Measurements from ENCODE around the gene PHF21A. TPM values are rescaled to one million over a fixed set of nuclear protein-coding genes. Genes with fewer than 3 reads are reported as not detected.

The PHF21A gene
- total RNA-seq, 1 donor from 2014 or later = 49.6 TPM

DNA sequence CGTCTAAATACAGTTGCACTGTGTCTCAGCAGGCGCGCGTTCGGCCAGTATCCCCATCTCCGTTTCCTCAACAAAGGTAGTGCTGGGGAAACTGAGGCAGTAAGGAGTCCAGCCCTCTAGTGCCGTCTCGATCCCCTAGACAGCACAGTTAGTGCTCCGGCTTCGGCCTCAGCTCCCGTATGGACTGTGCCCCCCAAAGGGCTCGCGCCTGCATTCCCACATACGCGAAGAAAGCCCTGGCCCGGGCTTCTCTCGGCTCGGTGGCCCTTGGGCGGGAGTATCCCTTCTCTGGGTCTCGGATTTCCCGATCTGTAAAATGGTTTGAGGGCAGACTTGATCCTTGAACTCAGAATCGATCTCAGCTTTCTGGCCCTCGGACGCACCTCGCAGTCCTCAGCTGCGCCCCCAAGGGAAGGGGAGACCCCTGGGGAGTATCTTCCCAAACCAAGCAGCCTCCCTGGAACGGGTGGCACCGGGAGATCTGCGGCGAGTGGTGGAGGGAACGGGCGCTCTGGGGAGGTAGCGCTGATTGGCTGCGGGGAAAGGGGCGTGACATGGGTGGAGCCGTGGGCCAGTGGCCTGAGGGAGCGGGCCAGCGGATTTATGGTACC lies 202.8 kb downstream of the PHF21A start:
- H3K79me2 ChIP-seq (ENCODE audit: low read depth) = peaks cover 19% of the 10 kb centered on the region
- DNase-seq (ENCODE audit: low spot score) = peak; percentile 79
- H3K27me3 Mint-ChIP-seq (ENCODE audit: insufficient read depth, low read depth) = peaks cover 23% of the 10 kb centered on the region
- H3K4me2 ChIP-seq = peak overlapping the region; percentile 96
- no peak overlapping the region for H3K27ac ChIP-seq
- H3K36me3 Mint-ChIP-seq = no peaks in the 10 kb centered on the region
- H3K4me1 ChIP-seq = peaks cover 37% of the 10 kb centered on the region
- peak overlapping the region; percentile 79 for H3K4me3 ChIP-seq
- no peaks in the 10 kb centered on the region for H3K36me3 ChIP-seq
- no peaks in the 10 kb centered on the region for H3K9me3 Mint-ChIP-seq
- peaks cover 18% of the 10 kb centered on the region for H4K20me1 ChIP-seq (ENCODE audit: low read depth)
- peaks cover 9% of the 10 kb centered on the region for H3K27me3 ChIP-seq
- peak overlapping the region; percentile 7 for H3K9ac ChIP-seq
- no peak for TF ChIP-seq EZH2 (IDR thresholded peaks at IDR 0.05)
- no peak for TF ChIP-seq EZH2phosphoT487 (IDR thresholded peaks at IDR 0.05)
- TF ChIP-seq, protein P1, sequence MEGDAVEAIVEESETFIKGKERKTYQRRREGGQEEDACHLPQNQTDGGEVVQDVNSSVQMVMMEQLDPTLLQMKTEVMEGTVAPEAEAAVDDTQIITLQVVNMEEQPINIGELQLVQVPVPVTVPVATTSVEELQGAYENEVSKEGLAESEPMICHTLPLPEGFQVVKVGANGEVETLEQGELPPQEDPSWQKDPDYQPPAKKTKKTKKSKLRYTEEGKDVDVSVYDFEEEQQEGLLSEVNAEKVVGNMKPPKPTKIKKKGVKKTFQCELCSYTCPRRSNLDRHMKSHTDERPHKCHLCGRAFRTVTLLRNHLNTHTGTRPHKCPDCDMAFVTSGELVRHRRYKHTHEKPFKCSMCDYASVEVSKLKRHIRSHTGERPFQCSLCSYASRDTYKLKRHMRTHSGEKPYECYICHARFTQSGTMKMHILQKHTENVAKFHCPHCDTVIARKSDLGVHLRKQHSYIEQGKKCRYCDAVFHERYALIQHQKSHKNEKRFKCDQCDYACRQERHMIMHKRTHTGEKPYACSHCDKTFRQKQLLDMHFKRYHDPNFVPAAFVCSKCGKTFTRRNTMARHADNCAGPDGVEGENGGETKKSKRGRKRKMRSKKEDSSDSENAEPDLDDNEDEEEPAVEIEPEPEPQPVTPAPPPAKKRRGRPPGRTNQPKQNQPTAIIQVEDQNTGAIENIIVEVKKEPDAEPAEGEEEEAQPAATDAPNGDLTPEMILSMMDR (IDR thresholded peaks at IDR 0.05) = no peak
- H3F3A ChIP-seq (ENCODE audit: low read depth) = peaks cover 54% of the 10 kb centered on the region
- peak overlapping the region; percentile 97 for H3K4me3 Mint-ChIP-seq
- peaks cover 40% of the 10 kb centered on the region for H3K4me1 Mint-ChIP-seq
- peak overlapping the region; percentile 81 for H3K27ac Mint-ChIP-seq
- H2AFZ ChIP-seq (replicated peaks) = peak overlapping the region; percentile 83
- H3K9me3 ChIP-seq (ENCODE audit: low read depth) = no peaks in the 10 kb centered on the region

DNA sequence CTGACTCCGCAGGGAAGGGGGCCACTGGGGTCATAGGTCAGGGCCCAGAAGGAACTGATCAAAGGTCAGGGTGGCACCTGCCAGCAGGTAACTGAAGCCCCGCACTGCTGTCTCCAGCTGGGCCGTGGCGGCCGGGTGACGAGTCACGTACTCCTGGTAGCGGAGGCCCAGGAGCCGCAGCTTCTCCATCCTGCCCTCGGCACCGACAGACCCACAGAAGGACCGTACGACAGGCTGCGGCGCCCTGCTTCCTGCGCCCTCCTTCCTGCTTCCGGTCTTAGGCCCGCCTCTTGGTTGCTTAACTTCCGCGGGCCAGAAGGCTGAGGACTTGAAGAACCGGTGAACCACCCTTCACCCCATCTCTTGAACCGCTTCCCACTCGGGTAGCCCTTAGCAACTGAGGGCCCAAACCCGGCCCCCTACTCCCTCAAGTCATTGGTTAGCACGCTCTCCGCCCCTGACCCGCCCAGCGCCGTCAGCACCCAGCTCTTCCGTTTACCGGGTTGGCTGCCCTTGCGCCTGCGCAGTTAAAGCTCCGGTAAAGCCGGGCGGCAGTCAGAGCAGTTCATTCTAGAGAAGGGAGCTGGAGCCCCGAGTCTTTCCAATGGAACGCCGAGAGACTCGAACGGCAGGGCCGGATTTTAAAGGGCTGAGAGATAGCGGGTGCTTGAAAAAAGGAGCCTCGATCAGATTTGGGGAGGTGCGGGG lies 203.5 kb downstream of the PHF21A start, which contains the start of gene PEX16:
Gene PEX16 (minus strand): TSS at position 255 of the 708 bp plus-strand sequence. CDS start 66 bp downstream, at position 189.
- peaks cover 38% of the 10 kb centered on the region for H3K4me1 Mint-ChIP-seq
- peak; percentile 98 for DNase-seq (ENCODE audit: low spot score)
- peak within 1 kb of the TSS; percentile 83 for H2AFZ ChIP-seq (replicated peaks)
- peaks cover 37% of the 10 kb centered on the region for H3K4me1 ChIP-seq
- H3K27ac ChIP-seq = peak within 1 kb of the TSS; percentile 58
- H3K4me3 ChIP-seq = peak within 1 kb of the TSS; percentile 79
- no peaks in the 10 kb centered on the region for H3K36me3 Mint-ChIP-seq
- TF ChIP-seq EZH2phosphoT487 (IDR thresholded peaks at IDR 0.05) = peak; percentile 2
- TF ChIP-seq, protein P1 (IDR thresholded peaks at IDR 0.05) = no peak
- H4K20me1 ChIP-seq (ENCODE audit: low read depth) = peaks cover 18% of the 10 kb centered on the region
- H3K9me3 Mint-ChIP-seq = no peaks in the 10 kb centered on the region
- H3K79me2 ChIP-seq (ENCODE audit: low read depth) = peaks cover 19% of the 10 kb centered on the region
- peak within 1 kb of the TSS; percentile 81 for H3K27ac Mint-ChIP-seq
- peaks cover 19% of the 10 kb centered on the region for H3K27me3 Mint-ChIP-seq (ENCODE audit: insufficient read depth, low read depth)
- H3K9ac ChIP-seq = peak within 1 kb of the TSS; percentile 30
- H3F3A ChIP-seq (ENCODE audit: low read depth) = peaks cover 53% of the 10 kb centered on the region
- no peaks in the 10 kb centered on the region for H3K9me3 ChIP-seq (ENCODE audit: low read depth)
- no peaks in the 10 kb centered on the region for H3K36me3 ChIP-seq
- peak within 1 kb of the TSS; percentile 97 for H3K4me3 Mint-ChIP-seq
- H3K27me3 ChIP-seq = peaks cover 3% of the 10 kb centered on the region
- H3K4me2 ChIP-seq = peak within 1 kb of the TSS; percentile 96

DNA sequence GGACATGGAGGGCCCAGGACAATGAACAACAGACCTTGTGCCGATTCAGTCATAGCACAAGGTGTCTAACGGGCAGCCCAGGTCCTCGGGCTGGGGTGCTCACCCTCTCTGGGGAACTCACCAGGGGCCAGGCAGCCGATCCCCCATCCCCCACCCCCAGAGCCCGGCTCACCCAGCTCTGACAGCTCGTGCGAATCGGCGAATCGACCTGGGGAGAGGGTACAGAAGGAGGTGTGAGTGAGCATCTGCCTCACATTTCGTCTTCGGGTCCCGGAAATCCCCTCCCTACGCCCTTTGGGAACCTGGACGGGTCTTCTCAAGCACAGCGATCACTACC lies 204.0 kb downstream of the PHF21A start:
- peak overlapping the region; percentile 30 for H3K9ac ChIP-seq
- H3F3A ChIP-seq (ENCODE audit: low read depth) = peaks cover 48% of the 10 kb centered on the region
- DNase-seq (ENCODE audit: low spot score) = no peak
- TF ChIP-seq EZH2 (IDR thresholded peaks at IDR 0.05) (no peak), EZH2phosphoT487 (IDR thresholded peaks at IDR 0.05) (no peak)
- TF ChIP-seq, protein P1 (IDR thresholded peaks at IDR 0.05) = no peak
- Mint-ChIP-seq H3K36me3 (no peaks in the 10 kb centered on the region), H3K4me3 (peak overlapping the region; percentile 97), H3K9me3 (no peaks in the 10 kb centered on the region), H3K4me1 (peaks cover 38% of the 10 kb centered on the region), H3K27ac (no peak overlapping the region), H3K27me3 (ENCODE audit: insufficient read depth, low read depth) (peaks cover 19% of the 10 kb centered on the region)
- peak overlapping the region; percentile 79 for H3K4me3 ChIP-seq
- H2AFZ ChIP-seq (replicated peaks) = no peak overlapping the region
- H3K79me2 ChIP-seq (ENCODE audit: low read depth) = peaks cover 19% of the 10 kb centered on the region
- no peaks in the 10 kb centered on the region for H3K36me3 ChIP-seq
- H4K20me1 ChIP-seq (ENCODE audit: low read depth) = peaks cover 18% of the 10 kb centered on the region
- H3K4me2 ChIP-seq = peak overlapping the region; percentile 96
- H3K9me3 ChIP-seq (ENCODE audit: low read depth) = no peaks in the 10 kb centered on the region
- peak overlapping the region; percentile 58 for H3K27ac ChIP-seq
- peaks cover 37% of the 10 kb centered on the region for H3K4me1 ChIP-seq
- H3K27me3 ChIP-seq = no peaks in the 10 kb centered on the region

Measured in neural progenitor cell (in vitro differentiated cells).